ENCODE data around the gene CNR2. TPM values are rescaled to one million over a fixed set of nuclear protein-coding genes. Genes with fewer than 3 reads are reported as not detected.

Gene CNR2
- not detected in 2 replicates for total RNA-seq

GRCh38 chr1:23913212-23913880 is at the start of gene CNR2:
TSS of gene CNR2 (minus strand) at chr1:23913362. CDS start at chr1:23875617, 37,745 bp downstream.

GRCh38 chr1:23959461-23960290 is 46.5 kb upstream of the CNR2 start, which contains the start of gene PNRC2:
TSS of gene PNRC2 (plus strand) at chr1:23959828. CDS start at chr1:23961458, 1,630 bp downstream.

GRCh38 chr1:23867895-23868556 is 45.1 kb downstream of the CNR2 start, which contains the start of gene FUCA1:
TSS of gene FUCA1 (minus strand) at chr1:23868290. CDS start at chr1:23868286, 4 bp downstream.

GRCh38 chr1:23825076-23825761 is 87.9 kb downstream of the CNR2 start, which contains the start of gene HMGCL:
TSS of gene HMGCL (minus strand) at chr1:23825429. CDS start at chr1:23825415, 14 bp downstream.

Other genes starting within 250 kb of the CNR2 start
- gene RPL11, start 221.6 kb downstream of the CNR2 start, total RNA-seq = 1,291 and 1,381 TPM in 2 replicates
- 33.7 and 36.7 TPM in 2 replicates for gene ELOA, start 169.9 kb downstream of the CNR2 start, total RNA-seq
- gene PITHD1, start 134.9 kb downstream of the CNR2 start, total RNA-seq = 55.4 and 58.4 TPM in 2 replicates
- gene LYPLA2, start 122.2 kb downstream of the CNR2 start, total RNA-seq = 72.2 and 117 TPM in 2 replicates
- gene GALE, start 112.6 kb downstream of the CNR2 start, total RNA-seq = 105 and 125 TPM in 2 replicates
- gene HMGCL, start 87.9 kb downstream of the CNR2 start, total RNA-seq = 31.4 and 32.7 TPM in 2 replicates
- gene FUCA1, start 45.1 kb downstream of the CNR2 start, total RNA-seq = 20.7 and 27.9 TPM in 2 replicates
- 58.9 and 71.5 TPM in 2 replicates for gene PNRC2, start 46.5 kb upstream of the CNR2 start, total RNA-seq
- 40.4 and 57.8 TPM in 2 replicates for gene SRSF10, start 67.0 kb upstream of the CNR2 start, total RNA-seq
- gene MYOM3, start 198.8 kb upstream of the CNR2 start, total RNA-seq = under 0.01 and 0.46 TPM in 2 replicates
- 2.1 and 4.8 TPM in 2 replicates for gene IL22RA1, start 229.8 kb upstream of the CNR2 start, total RNA-seq

Measured in airway epithelial cell (primary cell).